Retinal pigment epithelial cell (primary cell): Measurements from ENCODE around the gene RTN4RL2.

Source experiments
- DNase-seq: peaks from one replicate; pipeline ENCODE4 v3.0.0-alpha.2; 2010; ENCODE audit warnings: low read depth
- H3K4me3 ChIP-seq: 2 replicates; pipeline ENCODE4 v1.5.1; 2011; ENCODE audit warnings: mild to moderate bottlenecking, low read length, control low read depth, moderate library complexity
- TF ChIP-seq, protein P1 (sequence below): conservative IDR thresholded peaks from 2 replicates; pipeline ENCODE4 v1.5.1; 2011; ENCODE audit warnings: low read depth, low read length, control low read depth, inconsistent platforms

RTN4RL2 gene

DNA sequence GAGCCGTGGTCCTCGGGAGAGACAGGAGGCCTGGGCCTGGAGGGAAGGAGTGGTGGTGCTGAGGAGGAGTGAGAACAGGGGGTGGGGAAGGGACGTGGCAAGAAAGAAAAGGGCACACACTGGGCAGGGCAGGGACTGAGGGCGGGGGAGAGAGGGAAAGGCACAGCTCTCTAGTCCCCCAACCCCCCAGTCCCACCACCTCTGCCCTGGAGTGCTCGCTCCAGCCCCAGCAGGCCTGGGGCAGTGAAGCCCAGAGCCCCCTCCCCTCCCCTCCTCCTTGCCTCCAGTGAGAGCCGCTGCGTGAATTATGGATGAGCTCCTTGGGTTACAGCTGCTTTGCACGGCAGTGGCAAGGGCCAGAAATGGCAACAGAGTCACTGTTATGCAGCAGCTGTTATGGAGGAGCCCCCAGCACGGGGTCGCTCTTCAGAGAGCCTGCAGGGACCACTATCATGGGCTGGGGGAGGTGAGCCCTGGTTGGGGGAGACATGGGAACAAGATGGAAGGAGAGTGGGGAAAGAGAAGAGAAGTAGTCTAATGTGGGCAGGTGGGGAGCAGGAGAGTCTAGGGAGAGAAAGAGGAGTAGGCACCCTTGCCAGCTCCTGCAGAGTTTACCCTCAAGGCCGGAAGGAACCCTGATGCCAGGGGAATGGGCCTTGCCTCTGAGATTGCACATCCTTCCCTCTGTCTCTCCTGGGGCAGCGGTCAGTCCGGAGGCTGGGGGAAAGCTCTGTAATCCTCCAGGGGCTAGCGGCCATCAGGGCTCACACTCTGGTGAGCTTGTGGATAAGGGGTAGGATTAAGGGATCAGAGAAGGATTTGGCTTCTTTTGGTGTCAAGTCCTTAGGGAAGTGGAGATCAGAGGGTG, 3.6 kb downstream of the RTN4RL2 start:
- TF ChIP-seq, protein P1, sequence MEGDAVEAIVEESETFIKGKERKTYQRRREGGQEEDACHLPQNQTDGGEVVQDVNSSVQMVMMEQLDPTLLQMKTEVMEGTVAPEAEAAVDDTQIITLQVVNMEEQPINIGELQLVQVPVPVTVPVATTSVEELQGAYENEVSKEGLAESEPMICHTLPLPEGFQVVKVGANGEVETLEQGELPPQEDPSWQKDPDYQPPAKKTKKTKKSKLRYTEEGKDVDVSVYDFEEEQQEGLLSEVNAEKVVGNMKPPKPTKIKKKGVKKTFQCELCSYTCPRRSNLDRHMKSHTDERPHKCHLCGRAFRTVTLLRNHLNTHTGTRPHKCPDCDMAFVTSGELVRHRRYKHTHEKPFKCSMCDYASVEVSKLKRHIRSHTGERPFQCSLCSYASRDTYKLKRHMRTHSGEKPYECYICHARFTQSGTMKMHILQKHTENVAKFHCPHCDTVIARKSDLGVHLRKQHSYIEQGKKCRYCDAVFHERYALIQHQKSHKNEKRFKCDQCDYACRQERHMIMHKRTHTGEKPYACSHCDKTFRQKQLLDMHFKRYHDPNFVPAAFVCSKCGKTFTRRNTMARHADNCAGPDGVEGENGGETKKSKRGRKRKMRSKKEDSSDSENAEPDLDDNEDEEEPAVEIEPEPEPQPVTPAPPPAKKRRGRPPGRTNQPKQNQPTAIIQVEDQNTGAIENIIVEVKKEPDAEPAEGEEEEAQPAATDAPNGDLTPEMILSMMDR: no peak
- no peak overlapping the region for H3K4me3 ChIP-seq
- no peak for DNase-seq

DNA sequence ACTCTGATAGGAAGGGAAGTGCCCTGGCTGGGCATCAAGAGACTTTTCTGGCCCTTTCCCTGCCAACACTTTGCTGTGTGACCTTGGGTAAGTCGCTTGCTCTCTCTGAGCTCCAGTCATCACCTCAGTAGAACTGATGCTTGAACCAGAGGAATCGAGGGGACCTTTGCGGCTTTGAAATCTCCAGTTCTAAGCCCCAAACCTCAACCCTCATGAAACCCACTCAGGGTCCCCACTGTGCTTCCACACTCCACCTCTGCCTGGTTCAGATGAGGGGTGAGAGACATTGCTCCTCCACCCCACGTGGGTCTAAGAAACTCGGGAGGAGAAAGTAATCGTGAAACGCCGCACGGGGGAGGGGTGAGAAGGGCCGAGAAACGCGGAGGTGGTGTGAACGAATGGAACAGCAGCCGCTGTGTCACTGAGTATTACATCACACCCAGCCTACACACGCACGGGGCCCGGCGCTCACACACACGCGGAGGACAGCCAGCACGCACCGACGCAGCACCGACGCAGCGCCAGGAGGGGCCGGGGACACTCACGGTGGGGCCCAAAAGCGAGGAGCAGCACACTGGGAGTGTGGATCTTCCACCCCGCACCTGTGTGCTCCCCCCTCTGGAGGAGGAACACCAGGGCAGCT, 4.3 kb downstream of the RTN4RL2 start:
- DNase-seq: no peak
- H3K4me3 ChIP-seq: no peak overlapping the region
- TF ChIP-seq, protein P1: no peak

- TF ChIP-seq, protein P1: no peak
- no peak for DNase-seq
Observed at GRCh38 chr11:57466680-57467079, 6.4 kb downstream of the RTN4RL2 start.

GRCh38 chr11:57467508-57468157, 7.3 kb downstream of the RTN4RL2 start:
- DNase-seq: no peak
- TF ChIP-seq, protein P1: no peak
- H3K4me3 ChIP-seq: no peak overlapping the region

More at GRCh38 chr11:57466680-57467079, 6.4 kb downstream of the RTN4RL2 start:
- H3K4me3 ChIP-seq: no peak overlapping the region

GRCh38 chr11:57468276-57468675, 7.9 kb downstream of the RTN4RL2 start:
- no peak for DNase-seq
- H3K4me3 ChIP-seq: no peak overlapping the region
- TF ChIP-seq, protein P1: no peak

- TF ChIP-seq, protein P1: no peak
- DNase-seq: no peak
- no peak overlapping the region for H3K4me3 ChIP-seq
Observed at GRCh38 chr11:57469268-57469667, 8.9 kb downstream of the RTN4RL2 start.
